GM12878 (cell line): Measurements from ENCODE around the gene NHS. TPM values are rescaled to one million over a fixed set of nuclear protein-coding genes. Genes with fewer than 3 reads are reported as not detected.

ENCODE experiments used
- BCL3 ChIP-seq: IDR thresholded peaks from 2 replicates; pipeline ENCODE4 v1.6.1; 2011; ENCODE audit warnings: borderline replicate concordance, low read depth, mild to moderate bottlenecking, moderate library complexity, low read length; ENCODE audit not compliant: insufficient read depth, poor library complexity, severe bottlenecking
- BMI1 ChIP-seq: fragments of 450-650 bp; IDR thresholded peaks from 2 replicates; pipeline ENCODE4 v1.6.1; 2016; ENCODE audit warnings: mild to moderate bottlenecking, moderate library complexity, borderline replicate concordance
- CHD2 ChIP-seq: IDR thresholded peaks from 2 replicates; pipeline ENCODE4 v1.6.1; 2011; ENCODE audit warnings: low read depth, low read length, improper control_type of control experiment, borderline replicate concordance
- E4F1 ChIP-seq: fragments of 450-650 bp; IDR thresholded peaks from 2 replicates; pipeline ENCODE4 v1.6.1; 2018; ENCODE audit warnings: borderline replicate concordance, mild to moderate bottlenecking; ENCODE audit not compliant: partially characterized antibody
- NR2F1 ChIP-seq: fragments of 450-650 bp; conservative IDR thresholded peaks from 2 replicates; pipeline ENCODE4 v1.6.1; 2017; ENCODE audit warnings: mild to moderate bottlenecking
- TCF12 ChIP-seq: IDR thresholded peaks from 2 replicates; pipeline ENCODE4 v1.6.1; 2011; ENCODE audit warnings: low read depth, mild to moderate bottlenecking, low read length
- TCF3 ChIP-seq: IDR thresholded peaks from 2 replicates; pipeline ENCODE4 v1.6.1; 2012; ENCODE audit warnings: low read depth, mild to moderate bottlenecking, low read length, borderline replicate concordance; ENCODE audit not compliant: insufficient read depth
- ZBTB11 ChIP-seq: fragments of 450-650 bp; formaldehyde crosslinking; IDR thresholded peaks from 2 replicates; pipeline ENCODE4 v1.5.0; 2022; ENCODE audit warnings: mild to moderate bottlenecking, missing genetic modification characterization
- ZBTB33 ChIP-seq: fragments of 450-650 bp; IDR thresholded peaks from 2 replicates; pipeline ENCODE4 v1.6.1; 2017; ENCODE audit warnings: mild to moderate bottlenecking
- polyA plus RNA-seq, 11 experiments: library from polyadenylated mRNA; depleted of rRNA in 4 of 11; unstranded in 6 of 11; stranded (reverse) in 5 of 11; fragments of >200 nt; fragmentation: Nextera tagmentation in 4 of 11; fragmentation: Illumina TruSeq in 1 of 11; extraction: Ambion mirVana in 4 of 11; extraction: Trizol in 1 of 11; gene quantifications; 1 replicate in 1 of 11; 2 replicates in 10 of 11; pipeline versions ENCODE4 v1.2.1 to v1.2.3, GENCODE V29; 2011 to 2016; ENCODE audit warnings: inconsistent platforms in 2 of 11, missing spikeins in 2 of 11, low read depth in 1 of 11
- total RNA-seq, 4 experiments: library from RNA; depleted of rRNA in 3 of 4; stranded (reverse); fragments of >200 nt in 3 of 4; fragmentation: Illumina TruSeq in 1 of 4; extraction: Trizol in 1 of 4; gene quantifications; 2 replicates each; pipeline versions ENCODE4 v1.2.1 to v1.2.3, GENCODE V29; 2013 to 2021

Gene NHS
- total and polyA plus RNA-seq, 10 of the 15 experiments (the other 5 are each of a cell fraction or from before 2014, with no cell fraction given) = under 0.01 to 0.07 (median 0.03) TPM; not detected in 7

- no peak for TF ChIP-seq E4F1
- TF ChIP-seq BCL3 = no peak
- no peak for TF ChIP-seq TCF12
- no peak for TF ChIP-seq NR2F1
- no peak for TF ChIP-seq ZBTB33
- no peak for TF ChIP-seq ZBTB11 (CRISPR knock-in tag)
- no peak for TF ChIP-seq CHD2
- no peak for TF ChIP-seq BMI1
- no peak for TF ChIP-seq TCF3
Measured at GRCh38 chrX:17596061-17596460, 221.1 kb downstream of the NHS start (continued).
